HFF-Myc (cell line): Measurements from ENCODE around the gene GNAS-AS1.
A peak's percentile ranks its signal among the peaks of the same experiment; 100 is the strongest.

Source experiments
- DNase-seq: peaks from one replicate; pipeline ENCODE4 v3.0.0-alpha.2; 2011; ENCODE audit warnings: low read depth; ENCODE audit errors: extremely low read depth
- H3K4me3 ChIP-seq: replicated peaks from 2 replicates; pipeline ENCODE4 v1.5.1; 2011; ENCODE audit warnings: low read depth, mild to moderate bottlenecking, control low read depth, low read length
- CTCF ChIP-seq: IDR thresholded peaks from 2 replicates; pipeline ENCODE4 v1.5.1; 2012; ENCODE audit warnings: mild to moderate bottlenecking, low read depth, low read length, control low read depth; ENCODE audit errors: missing control alignments

GNAS-AS1 gene

GRCh38 chr20:58886546-58886945 lies 35.8 kb upstream of the GNAS-AS1 start:
- no peak overlapping the region for H3K4me3 ChIP-seq
- DNase-seq: no peak
- no peak for TF ChIP-seq CTCF

- TF ChIP-seq CTCF: no peak
- DNase-seq: no peak
- H3K4me3 ChIP-seq: no peak overlapping the region
Measured at GRCh38 chr20:58884966-58885365, 34.3 kb upstream of the GNAS-AS1 start.

- no peak overlapping the region for H3K4me3 ChIP-seq
- TF ChIP-seq CTCF: no peak
- DNase-seq: no peak
Measured at GRCh38 chr20:58883241-58883691, 32.6 kb upstream of the GNAS-AS1 start.

- TF ChIP-seq CTCF: no peak
- H3K4me3 ChIP-seq: no peak overlapping the region
- DNase-seq: no peak
Measured at GRCh38 chr20:58882704-58883089, 32.0 kb upstream of the GNAS-AS1 start.

GRCh38 chr20:58880994-58881752 lies 30.5 kb upstream of the GNAS-AS1 start:
- DNase-seq: no peak
- peak; percentile 8 for TF ChIP-seq CTCF
- no peak overlapping the region for H3K4me3 ChIP-seq

- TF ChIP-seq CTCF: no peak
Measured at GRCh38 chr20:58880441-58880840, 29.7 kb upstream of the GNAS-AS1 start.

GRCh38 chr20:58878399-58878798 lies 27.7 kb upstream of the GNAS-AS1 start:
- no peak for DNase-seq
- H3K4me3 ChIP-seq: no peak overlapping the region
- TF ChIP-seq CTCF: no peak

More at GRCh38 chr20:58880441-58880840, 29.7 kb upstream of the GNAS-AS1 start:
- DNase-seq: no peak
- no peak overlapping the region for H3K4me3 ChIP-seq
